GM23248 (cell line): ENCODE data around the gene ELOVL7. TPM values are rescaled to one million over a fixed set of nuclear protein-coding genes. Genes with fewer than 3 reads are reported as not detected.

ENCODE experiments used
- DNase-seq: peaks from one replicate; pipeline ENCODE4 v3.0.0-alpha.2; 2015
- H2AFZ ChIP-seq: fragments of 200-600 bp; sonication (generic); 2 replicates; pipeline ENCODE4 v1.6.1; 2016; ENCODE audit warnings: antibody characterized with exemption
- H3F3A ChIP-seq: fragments of 200-600 bp; sonication (generic); 2 replicates; pipeline ENCODE4 v1.6.1; 2016; ENCODE audit warnings: mild to moderate bottlenecking, antibody characterized with exemption, mixed run types; ENCODE audit not compliant: insufficient read depth
- H3K27ac ChIP-seq: fragments of 200-600 bp; sonication (generic); 2 replicates; pipeline ENCODE4 v1.5.1; 2016; ENCODE audit warnings: mild to moderate bottlenecking
- H3K27me3 ChIP-seq: fragments of 200-600 bp; sonication (generic); replicated peaks from 2 replicates; pipeline ENCODE4 v1.6.1; 2016; ENCODE audit warnings: mild to moderate bottlenecking; ENCODE audit not compliant: insufficient read depth
- H3K36me3 ChIP-seq: fragments of 200-600 bp; sonication (generic); 2 replicates; pipeline ENCODE4 v1.6.1; 2016; ENCODE audit warnings: low read depth, mild to moderate bottlenecking
- H3K4me1 ChIP-seq: fragments of 200-600 bp; sonication (generic); 2 replicates; pipeline ENCODE4 v1.6.1; 2016; ENCODE audit warnings: mild to moderate bottlenecking; ENCODE audit not compliant: insufficient read depth
- H3K4me2 ChIP-seq: fragments of 200-600 bp; sonication (generic); one replicate; pipeline ENCODE4 v1.6.1; 2016; ENCODE audit warnings: mild to moderate bottlenecking; ENCODE audit not compliant: unreplicated experiment
- H3K4me3 ChIP-seq: fragments of 200-600 bp; sonication (generic); 2 replicates; pipeline ENCODE4 v1.5.1; 2016; ENCODE audit warnings: mild to moderate bottlenecking
- H3K79me2 ChIP-seq: fragments of 200-600 bp; sonication (generic); 2 replicates; pipeline ENCODE4 v1.6.1; 2016; ENCODE audit warnings: mild to moderate bottlenecking; ENCODE audit not compliant: insufficient read depth
- H3K9ac ChIP-seq: fragments of 200-600 bp; sonication (generic); 2 replicates; pipeline ENCODE4 v1.6.1; 2016; ENCODE audit warnings: mild to moderate bottlenecking
- H3K9me2 ChIP-seq: fragments of 200-600 bp; sonication (generic); 2 replicates; pipeline ENCODE4 v1.6.1; 2016; ENCODE audit warnings: mixed run types, mild to moderate bottlenecking, moderate library complexity; ENCODE audit not compliant: insufficient read depth
- H3K9me3 ChIP-seq: fragments of 200-600 bp; sonication (generic); one replicate; pipeline ENCODE4 v1.6.1; 2017; ENCODE audit warnings: low read depth
- H4K20me1 ChIP-seq: fragments of 200-600 bp; sonication (generic); 2 replicates; pipeline ENCODE4 v1.6.0; 2016; ENCODE audit not compliant: insufficient read depth
- EZH2 ChIP-seq: fragments of 200-600 bp; sonication (generic); IDR thresholded peaks from 2 replicates; pipeline ENCODE4 v1.6.1; 2018; ENCODE audit warnings: antibody characterized with exemption, mild to moderate bottlenecking; ENCODE audit not compliant: insufficient read depth, poor library complexity, severe bottlenecking
- EZH2phosphoT487 ChIP-seq: fragments of 200-600 bp; sonication (generic); IDR thresholded peaks from 2 replicates; pipeline ENCODE4 v1.6.1; 2018; ENCODE audit warnings: antibody characterized with exemption, moderate library complexity, mild to moderate bottlenecking, low read depth; ENCODE audit not compliant: insufficient read depth
- WGBS, 2 experiments: methylation state at CpG; one replicate each; pipeline ENCODE4 v1.1.6; 2015 to 2017; ENCODE audit warnings: low lambda C conversion rate in 2 of 2, low coverage in 1 of 2; ENCODE audit errors: missing lambda C conversion rate in 2 of 2; 5-methylcytosine and 5-hydroxymethylcytosine counted together
- in situ Hi-C: fragments of 300-500 bp; cut with MboI; formaldehyde crosslinking; loops from 2 replicates; pipeline ENCODE4 v1.15.0; 2020
- polyA plus RNA-seq: library from polyadenylated mRNA; unstranded; fragments of >200 nt; fragmentation: Nextera tagmentation; extraction: Ambion mirVana; gene quantifications from 2 replicates; pipeline ENCODE4 v1.2.1, GENCODE V29; 2016
- total RNA-seq: library from RNA; depleted of rRNA; stranded (reverse); fragments of >200 nt; shearing (Covaris generic); gene quantifications from 2 replicates; pipeline ENCODE4 v1.2.3, GENCODE V29; 2014

ELOVL7 gene
- total and polyA plus RNA-seq, 2 experiments from 2014 or later, result not detected

- Histone ChIP-seq H3K36me3 (no peaks in the 10 kb centered on the region), H3K9ac (no peak overlapping the region), H3K27ac (no peak overlapping the region), H4K20me1 (no peaks in the 10 kb centered on the region), H3K27me3 (peaks cover 21% of the 10 kb centered on the region), H3K4me3 (no peak overlapping the region), H3K4me1 (no peaks in the 10 kb centered on the region), H3K9me2 (no peaks in the 10 kb centered on the region), H2AFZ (no peak overlapping the region), H3K9me3 (no peaks in the 10 kb centered on the region), H3F3A (no peaks in the 10 kb centered on the region), H3K79me2 (no peaks in the 10 kb centered on the region), H3K4me2 (no peak overlapping the region)
- 10 to 23% methylated on average over 3 of the region's 3 CpGs for WGBS, 2 experiments
- no peak for DNase-seq
- in situ Hi-C loops, result no loop called here
- TF ChIP-seq EZH2phosphoT487, result no peak
- TF ChIP-seq EZH2, result no peak
Measured at GRCh38 chr5:60836131-60836530, 7.9 kb downstream of the ELOVL7 start.

GRCh38 chr5:60835554-60835953 is 8.5 kb downstream of the ELOVL7 start:
- H4K20me1 ChIP-seq, result no peaks in the 10 kb centered on the region
- H3K9me2 ChIP-seq, result no peaks in the 10 kb centered on the region
- no peak overlapping the region for H3K27ac ChIP-seq
- no peaks in the 10 kb centered on the region for H3K36me3 ChIP-seq
- no peak overlapping the region for H3K9ac ChIP-seq
- no peaks in the 10 kb centered on the region for H3K4me1 ChIP-seq
- 58 to 69% methylated on average over 5 of the region's 5 CpGs for WGBS, 2 experiments
- H3K4me3 ChIP-seq, result no peak overlapping the region
- no peaks in the 10 kb centered on the region for H3K9me3 ChIP-seq
- no peaks in the 10 kb centered on the region for H3F3A ChIP-seq
- TF ChIP-seq EZH2 (no peak), EZH2phosphoT487 (no peak)
- no peaks in the 10 kb centered on the region for H3K79me2 ChIP-seq
- no peak for DNase-seq
- no peak overlapping the region for H3K4me2 ChIP-seq
- peaks cover 17% of the 10 kb centered on the region for H3K27me3 ChIP-seq
- no peak overlapping the region for H2AFZ ChIP-seq
- in situ Hi-C loops, result no loop called here

DNA sequence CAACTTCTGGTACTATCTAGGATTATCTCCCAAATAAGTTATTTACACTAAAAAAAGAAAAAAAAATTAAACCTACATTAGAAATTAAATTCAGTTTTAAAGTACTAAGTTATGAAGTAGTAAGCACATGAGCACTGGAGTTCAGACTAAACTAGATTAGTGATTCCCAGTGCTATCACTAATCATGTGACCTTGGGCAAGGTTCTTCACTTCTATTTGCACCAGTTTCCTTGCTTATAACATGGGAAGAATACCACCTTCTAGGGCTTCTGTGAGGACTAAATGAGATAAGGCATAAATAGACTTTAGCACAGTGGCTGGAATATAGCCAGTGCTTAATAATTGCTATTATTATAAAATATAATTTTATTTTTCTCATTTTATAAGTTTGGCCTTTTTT is 10.5 kb downstream of the ELOVL7 start:
- Histone ChIP-seq H3K9ac (no peak overlapping the region), H3K27ac (no peak overlapping the region), H3K9me2 (no peaks in the 10 kb centered on the region), H3K27me3 (peaks cover 14% of the 10 kb centered on the region), H3K79me2 (no peaks in the 10 kb centered on the region), H3K9me3 (no peaks in the 10 kb centered on the region), H3F3A (no peaks in the 10 kb centered on the region), H3K4me2 (no peak overlapping the region), H4K20me1 (no peaks in the 10 kb centered on the region), H3K36me3 (no peaks in the 10 kb centered on the region), H2AFZ (no peak overlapping the region), H3K4me3 (no peak overlapping the region), H3K4me1 (no peaks in the 10 kb centered on the region)
- DNase-seq, result no peak
- in situ Hi-C loops, result no loop called here
- TF ChIP-seq EZH2 (no peak), EZH2phosphoT487 (no peak)

DNA sequence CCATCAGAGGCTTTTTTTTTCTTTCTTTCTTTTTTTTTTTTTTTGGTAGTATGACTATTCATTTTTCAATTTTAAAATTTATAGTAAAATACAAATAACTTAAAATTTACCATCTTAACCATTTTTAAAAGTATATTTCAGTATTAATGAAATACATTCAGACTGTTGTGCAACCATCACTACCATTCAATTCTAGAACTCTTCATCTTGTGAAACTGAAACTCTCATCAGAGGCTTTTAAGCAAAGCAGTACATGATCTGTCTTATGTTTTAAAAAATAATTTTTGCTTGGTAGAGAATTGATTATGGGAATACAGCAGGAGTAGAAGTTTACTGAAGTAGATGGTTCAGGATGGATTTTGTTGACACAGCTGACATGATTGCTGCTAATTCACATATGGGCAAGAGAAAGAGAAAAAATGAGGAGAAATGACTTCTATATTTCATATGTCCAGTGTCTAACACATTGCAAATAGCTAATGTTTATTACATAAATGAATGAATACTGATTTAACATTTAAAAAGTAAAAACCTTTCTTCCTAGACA is 13.4 kb downstream of the ELOVL7 start:
- no peaks in the 10 kb centered on the region for H3K9me3 ChIP-seq
- no peaks in the 10 kb centered on the region for H3K9me2 ChIP-seq
- TF ChIP-seq EZH2phosphoT487 (no peak), EZH2 (no peak)
- no peak for DNase-seq
- H3K36me3 ChIP-seq, result no peaks in the 10 kb centered on the region
- H3K27ac ChIP-seq, result no peak overlapping the region
- H2AFZ ChIP-seq, result no peak overlapping the region
- H3K79me2 ChIP-seq, result no peaks in the 10 kb centered on the region
- in situ Hi-C loops, result no loop called here
- no peaks in the 10 kb centered on the region for H3F3A ChIP-seq
- H3K4me1 ChIP-seq, result no peaks in the 10 kb centered on the region
- no peak overlapping the region for H3K4me2 ChIP-seq
- no peak overlapping the region for H3K4me3 ChIP-seq
- no peak overlapping the region for H3K9ac ChIP-seq
- H3K27me3 ChIP-seq, result peaks cover 9% of the 10 kb centered on the region
- H4K20me1 ChIP-seq, result no peaks in the 10 kb centered on the region
